HG02763 (cell line): ENCODE measurements around the gene METTL9.
A peak's percentile ranks its signal among the peaks of the same experiment; 100 is the strongest.
"Not testable (repeated sequence)": the region's sequence is repeated elsewhere in the genome, so short reads cannot be mapped to it uniquely, and the experiment has no call there.

Experiments used
- ATAC-seq: cut with Tn5 transposase; IDR thresholded peaks from one replicate; pipeline ENCODE4 v1.9.1; 2021; ENCODE audit warnings: mild to moderate bottlenecking, moderate library complexity; ENCODE audit not compliant: unreplicated experiment

METTL9 gene

DNA sequence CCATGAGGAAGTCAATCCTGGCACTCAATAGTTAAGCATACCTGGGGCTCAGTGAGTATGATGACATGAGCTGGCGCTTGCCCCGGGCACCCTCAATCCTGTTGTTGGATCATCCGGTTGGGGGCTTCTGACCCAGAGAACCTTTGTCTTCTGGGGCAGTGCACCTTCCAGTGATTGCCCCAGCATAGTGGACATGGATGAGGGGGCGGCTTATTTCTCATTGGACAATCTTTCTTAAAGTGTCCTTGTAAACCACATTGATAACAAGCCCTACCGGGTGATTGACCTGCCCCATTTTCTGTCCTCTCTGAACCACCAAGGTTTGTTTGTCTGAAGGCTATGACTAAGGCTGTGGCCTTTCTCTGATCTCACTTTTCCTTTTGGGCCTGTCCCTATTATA lies 34.8 kb downstream of the METTL9 start:
- no peak for ATAC-seq

DNA sequence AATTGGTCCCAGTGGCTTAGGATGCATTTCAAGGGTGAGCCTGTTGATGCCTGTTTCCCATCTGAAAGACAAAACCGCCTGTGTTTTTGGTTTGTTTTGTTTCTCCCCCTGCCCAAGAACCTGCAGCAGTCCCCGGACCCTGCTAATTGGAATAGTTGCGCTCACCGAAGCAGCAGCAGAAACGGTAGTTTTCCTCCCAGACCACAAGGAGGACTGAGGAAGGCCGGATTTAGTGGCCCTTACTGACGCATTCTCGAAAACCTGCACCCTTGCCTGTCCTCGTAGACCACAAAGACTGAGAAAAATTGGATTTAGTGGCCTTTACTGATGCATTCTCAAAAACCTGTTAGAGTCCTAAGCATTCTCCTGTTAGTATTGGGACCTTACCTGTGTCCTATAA lies 36.3 kb downstream of the METTL9 start:
- not testable (repeated sequence) for ATAC-seq

DNA sequence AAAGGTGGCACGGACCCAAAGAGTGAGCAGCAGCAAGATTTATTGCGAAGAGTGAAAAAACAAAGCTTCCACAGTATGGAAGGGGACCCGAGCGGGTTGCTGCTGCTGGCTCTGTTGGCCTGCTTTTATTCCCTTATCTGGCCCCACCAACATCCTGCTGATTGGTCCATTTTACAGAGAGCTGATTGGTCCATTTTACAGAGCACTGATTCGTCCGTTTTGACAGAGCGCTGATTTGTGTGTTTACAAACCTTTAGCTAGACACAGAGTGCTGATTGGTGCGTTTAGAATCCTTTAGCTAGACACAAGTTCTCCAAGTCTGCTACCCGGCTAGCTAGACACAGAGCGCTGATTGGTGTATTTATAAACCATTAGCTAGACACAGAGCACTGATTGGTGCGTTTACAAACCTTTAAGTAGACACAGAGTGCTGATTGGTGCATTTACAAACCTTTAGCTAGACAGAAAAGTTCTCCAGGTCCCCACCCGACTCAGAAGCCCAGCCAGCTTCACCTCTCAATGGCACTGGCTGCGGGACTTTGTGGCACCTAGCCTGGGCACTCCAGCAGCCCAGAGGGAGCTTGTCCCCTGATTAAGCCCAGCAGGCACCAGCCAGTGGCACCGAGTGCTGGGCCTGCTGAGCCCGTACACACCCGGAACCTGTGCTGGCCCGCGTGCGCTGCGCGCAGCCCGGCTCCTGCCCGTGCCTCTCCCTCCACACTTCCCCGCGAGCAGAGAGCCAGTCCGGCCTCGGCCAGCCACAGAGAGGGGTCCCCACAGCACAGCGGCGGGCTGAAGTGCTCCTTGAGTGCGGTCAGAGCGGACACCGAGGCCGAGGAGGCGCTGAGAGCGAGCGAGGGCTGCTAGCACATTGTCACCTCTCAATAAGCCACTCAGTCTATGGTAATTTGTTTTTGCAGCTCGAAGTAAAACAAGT lies 37.9 kb downstream of the METTL9 start:
- ATAC-seq, result no peak

DNA sequence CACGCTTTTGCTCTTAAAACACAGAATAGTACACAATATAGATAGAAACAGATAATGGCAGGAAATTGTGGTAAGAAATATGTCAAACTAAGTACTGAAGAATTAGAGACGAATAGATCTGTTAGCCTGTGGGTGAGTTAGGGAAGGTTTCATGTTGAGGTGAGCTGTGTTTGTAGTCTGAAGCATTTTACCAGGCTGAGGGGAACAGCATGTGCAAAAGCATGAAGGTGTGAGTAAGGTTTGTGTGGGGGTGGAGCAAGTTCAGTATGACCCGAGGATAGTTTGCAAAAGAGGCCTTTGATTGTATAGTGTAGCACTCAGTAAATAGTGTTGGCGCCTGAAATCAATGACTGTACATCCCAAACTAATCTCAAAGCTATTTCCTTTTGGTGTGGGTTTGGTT lies 39.2 kb downstream of the METTL9 start:
- no peak for ATAC-seq

DNA sequence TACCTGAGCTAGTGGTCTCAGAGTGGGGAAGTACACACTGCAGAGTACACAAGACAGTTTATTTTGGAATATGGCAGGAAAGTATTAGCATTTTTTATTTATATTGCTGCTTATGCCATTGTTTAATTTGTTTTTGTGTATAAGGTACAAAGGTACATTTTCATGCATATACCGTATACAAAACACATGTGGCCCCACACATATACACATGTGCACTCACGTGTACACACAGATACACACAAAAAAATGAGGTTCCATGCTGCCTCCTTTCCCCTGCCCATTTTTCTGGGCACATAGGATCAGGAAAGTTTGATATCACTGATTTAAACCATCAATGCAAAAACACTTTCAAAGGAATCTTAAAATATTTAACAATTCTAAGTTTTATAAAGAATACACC lies 40.1 kb downstream of the METTL9 start:
- no peak for ATAC-seq

DNA sequence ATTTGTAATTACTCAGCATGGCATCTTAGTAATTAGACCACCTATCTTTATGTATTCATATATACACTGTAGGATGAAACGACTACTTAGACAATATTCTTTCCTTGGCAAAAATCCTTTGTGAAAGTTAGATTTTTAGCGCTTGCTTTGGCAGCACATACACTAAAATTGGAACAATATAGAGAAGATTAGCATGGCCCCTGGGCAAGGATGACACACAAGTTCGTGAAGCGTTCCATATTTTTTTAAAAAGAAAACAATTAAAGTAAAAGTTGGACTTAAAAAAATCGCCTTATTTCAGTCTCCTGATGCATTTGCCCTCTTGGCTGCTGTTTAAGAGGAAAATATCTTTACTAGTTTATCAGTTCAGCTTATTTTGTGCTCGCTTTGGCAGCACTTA lies 42.5 kb downstream of the METTL9 start:
- no peak for ATAC-seq

DNA sequence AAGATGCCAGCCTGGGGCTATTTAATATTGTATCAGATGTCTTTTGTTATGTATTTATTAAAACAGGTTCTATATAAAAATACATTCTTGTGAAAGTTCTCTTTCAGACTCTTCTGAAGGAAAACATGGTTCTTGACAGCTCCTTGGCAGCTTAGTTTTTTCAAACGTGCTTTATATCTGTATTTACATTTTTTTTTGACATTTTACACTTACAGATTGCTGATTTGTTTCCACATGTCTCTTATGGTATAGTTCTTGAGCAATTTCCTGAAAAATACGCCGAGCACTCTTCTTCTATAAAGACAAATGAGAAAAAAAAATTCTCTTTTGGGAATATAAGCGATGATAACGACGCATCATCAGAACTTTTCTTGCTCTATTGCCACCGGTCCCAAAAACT lies 43.5 kb downstream of the METTL9 start:
- no peak for ATAC-seq

DNA sequence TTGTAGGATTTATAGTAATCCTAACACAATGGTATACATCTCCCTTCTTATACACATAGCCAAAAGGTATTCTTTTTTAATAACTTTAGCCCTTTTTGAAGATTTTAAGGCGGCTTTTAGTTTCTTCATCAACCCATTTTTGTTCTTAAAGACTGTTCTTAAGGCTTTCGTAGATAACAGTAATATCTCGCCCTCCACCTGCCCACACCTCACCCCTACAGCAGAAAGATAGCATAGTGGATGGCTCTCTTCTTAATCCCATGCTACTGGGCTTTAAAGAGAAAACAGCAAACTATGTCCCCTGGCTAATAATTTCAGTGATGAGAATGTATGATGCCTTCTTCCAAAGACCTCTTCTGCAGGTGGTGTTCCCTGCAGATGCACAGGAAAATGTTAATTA lies 44.4 kb downstream of the METTL9 start:
- ATAC-seq, result no peak

DNA sequence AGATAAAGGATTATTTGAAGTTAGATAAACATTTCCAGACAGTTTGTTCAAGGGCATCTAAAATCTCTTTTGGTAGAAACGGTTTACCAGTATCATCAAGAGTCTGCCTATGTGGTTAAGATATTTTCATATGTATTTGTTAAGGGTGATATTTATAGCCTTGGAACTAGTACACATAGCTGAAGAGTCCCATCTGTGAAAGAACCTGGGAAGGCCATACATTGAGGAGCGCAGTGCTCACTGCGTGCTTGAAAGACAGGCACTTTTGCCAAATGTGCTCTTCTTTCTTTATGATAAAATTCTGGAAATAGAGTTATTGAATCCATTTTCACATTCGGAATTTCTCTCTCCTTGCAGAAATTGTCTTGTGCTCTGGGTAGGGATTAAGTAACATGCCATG lies 45.3 kb downstream of the METTL9 start:
- ATAC-seq, result no peak

DNA sequence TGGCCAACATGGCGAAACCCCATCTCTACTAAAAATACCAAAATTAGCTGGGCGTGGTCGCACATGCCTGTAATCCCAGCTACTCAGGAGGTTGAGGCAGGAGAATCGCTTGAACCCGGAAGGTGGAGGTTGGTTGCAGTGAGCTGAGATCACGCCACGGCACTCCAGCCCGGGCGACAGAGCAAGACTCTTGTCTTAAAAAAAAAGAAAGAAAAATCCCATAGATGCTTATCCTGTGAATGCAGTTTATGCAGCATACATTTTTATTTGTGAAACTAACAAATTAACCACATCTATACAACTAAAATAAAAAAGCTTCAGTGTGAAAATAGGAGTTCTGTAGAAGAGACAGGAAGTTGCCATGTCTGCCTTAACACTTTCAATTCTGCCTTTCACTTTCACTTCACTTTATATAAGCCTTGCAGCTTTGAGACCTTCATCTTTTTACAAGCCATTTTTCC lies 45.9 kb downstream of the METTL9 start:
- ATAC-seq, result no peak

DNA sequence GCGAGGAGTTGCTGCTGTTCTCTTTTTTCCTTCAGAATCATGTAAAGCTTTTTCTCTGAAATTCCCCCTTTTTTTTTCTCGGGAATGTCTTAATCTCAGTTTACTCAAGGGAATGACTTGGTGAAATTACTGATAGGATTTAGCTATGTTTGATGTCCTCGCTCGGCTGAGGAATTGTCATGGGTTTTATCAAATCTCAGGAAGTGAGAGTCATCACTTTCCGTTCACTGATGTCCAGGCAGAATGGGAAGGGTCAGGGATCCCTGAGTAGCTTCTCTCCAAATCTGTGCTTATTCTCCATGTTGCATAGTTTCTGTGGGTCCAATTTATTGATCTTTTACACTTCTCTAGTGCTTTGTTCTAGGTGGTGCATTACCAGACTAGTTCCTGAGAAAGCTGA lies 46.7 kb downstream of the METTL9 start:
- no peak for ATAC-seq

DNA sequence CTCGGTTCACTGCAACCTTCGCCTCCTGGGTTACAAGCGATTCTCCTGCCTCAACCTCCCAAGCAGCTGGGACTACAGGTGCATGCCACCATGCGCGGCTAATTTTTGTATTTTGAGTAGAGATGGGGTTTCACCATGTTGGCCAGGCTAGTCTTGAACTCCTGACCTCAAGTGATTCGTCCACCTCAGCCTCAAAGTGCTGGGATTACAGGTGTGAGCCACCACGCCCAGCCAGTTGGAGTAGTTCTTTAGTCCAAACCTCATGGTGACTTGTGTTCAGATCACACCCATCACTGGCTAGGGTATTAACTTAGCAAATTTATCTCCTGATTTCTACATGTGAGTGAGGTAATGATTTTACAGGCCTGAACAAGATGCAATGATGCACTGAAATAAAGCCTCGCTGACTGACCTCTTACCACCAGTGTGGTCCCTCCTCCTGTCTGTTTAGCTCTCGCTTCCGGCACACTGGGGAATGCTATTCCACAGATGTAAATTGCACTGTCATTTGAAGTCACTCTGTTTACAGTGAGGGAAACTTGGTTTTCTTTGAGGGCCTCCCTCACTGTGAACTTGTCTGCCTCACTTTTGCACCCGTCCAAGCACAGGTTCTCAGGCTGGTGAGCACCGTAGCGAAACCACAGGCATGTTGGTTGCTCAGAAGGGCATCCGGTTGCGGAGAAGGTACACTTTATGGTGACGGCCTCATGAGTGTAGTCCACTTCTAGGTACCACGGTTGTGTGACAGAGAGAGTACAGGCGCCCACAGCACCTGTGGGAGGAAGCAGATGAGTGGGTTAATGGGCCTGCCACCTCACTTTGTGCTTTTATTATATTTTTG lies 47.6 kb downstream of the METTL9 start:
- ATAC-seq, result peak; percentile 90

DNA sequence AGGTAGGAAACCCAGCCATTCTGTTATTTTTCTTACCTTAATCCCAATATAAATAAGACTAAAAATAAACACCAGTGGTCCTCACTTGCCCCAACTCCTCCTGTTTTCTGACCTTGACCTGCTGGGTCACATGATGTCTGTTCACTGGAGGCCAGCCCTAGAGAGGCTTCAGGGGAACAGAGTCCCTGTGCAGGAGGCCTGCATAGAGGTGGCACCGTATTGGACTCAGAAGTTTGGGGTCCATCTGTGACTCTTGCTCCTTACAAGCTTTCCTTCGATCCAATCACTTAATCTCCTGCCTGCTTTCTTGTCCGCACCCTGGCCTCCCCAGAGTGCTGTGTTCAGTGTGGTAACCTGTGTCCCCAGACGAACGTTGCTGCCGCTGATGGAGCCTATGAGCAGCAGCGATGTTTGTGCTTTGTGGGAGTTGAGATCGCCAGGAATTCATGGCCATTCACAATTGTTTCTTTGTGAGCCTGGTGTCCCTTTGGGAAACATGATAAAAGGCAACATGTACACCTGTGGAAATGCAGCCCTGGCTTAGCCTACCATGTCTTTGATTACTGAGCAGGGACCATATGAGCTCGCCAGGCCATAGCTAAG lies 48.3 kb downstream of the METTL9 start:
- ATAC-seq, result no peak

DNA sequence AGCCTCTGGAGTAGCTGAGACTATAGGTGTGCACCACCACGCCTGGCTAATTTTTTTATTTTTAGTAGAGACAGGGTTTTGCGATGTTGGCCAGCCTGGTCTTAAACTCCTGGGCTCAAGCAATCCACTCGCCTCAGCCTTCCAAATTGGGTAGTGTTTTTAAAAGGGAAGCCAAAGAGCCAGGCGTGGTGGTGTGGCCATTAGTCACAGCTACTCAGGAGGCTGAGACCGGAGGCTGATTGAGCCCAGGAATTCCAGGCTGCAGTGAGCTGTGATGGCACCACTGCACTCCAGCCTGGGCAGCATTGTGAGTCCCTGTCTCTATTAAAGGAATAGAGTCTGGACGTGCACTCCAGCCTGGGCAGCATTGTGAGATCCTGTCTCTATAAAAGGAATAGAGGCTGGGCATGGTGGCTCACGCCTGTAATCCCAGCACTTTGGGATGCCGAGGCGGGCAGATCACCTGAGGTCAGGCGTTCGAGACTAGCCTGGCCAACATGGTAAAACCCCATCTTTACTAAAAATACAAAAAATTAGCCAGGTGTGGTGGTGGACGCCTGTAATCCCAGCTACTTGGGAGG lies 50.5 kb downstream of the METTL9 start:
- not testable (repeated sequence) for ATAC-seq

DNA sequence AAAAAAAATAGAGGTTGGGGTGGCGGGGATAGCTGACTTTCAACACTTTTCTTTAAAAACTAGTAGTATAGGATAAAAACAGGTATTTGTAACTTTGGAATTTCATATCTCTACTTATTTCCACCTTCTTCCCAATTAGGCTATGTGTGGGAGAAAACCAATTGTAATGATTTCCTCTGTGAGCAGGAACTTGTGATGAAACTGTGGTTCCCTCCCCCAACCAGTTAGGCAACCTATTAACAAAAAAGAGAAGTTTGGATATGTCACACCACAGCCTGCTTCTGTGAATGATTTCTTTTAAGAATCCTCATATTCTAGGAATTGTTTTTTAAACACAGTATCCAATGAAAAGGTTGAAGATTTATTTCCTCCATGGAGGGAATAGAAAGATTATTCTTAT lies 51.1 kb downstream of the METTL9 start:
- ATAC-seq, result no peak

DNA sequence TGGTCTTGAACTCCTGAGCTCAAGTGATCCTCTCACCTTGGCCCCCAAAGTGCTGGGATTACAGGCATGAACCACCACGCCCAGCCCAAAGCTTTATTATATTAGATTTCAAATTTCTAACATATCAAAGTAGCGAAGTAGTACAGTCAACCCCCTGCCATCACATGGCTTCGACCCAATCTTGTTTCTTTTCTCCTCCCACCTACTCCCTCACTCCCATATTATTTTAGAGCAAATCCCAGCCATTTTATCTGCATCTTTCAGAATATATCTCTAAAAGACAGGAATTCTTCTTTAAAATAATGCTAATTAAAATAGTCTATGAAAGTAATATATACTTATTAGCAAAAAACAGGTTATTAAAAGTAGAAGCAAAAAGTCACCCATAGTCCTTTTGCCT lies 52.1 kb downstream of the METTL9 start:
- ATAC-seq, result no peak

DNA sequence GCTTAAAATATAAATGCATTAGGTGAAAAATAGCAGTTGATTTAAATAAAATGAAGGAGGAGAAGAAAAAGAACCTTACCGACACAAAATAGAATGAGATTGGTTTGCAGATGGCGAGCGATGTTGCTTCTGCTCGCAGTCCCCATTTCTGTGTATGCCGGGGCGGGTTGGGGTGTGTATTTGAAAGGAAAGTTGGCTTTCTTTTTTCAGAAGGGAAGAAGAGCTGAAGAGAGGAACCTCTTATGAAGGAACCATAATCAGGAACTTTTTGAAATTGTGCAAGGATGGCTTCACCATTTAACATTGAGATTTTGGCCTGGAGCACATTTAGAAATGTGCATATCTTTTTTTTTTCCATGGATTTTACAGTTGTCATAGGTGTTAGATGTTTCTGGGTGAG lies 53.1 kb downstream of the METTL9 start, which contains the start of gene IGSF6:
IGSF6 (minus strand) TSS at position 156 of the 400 bp plus-strand sequence; CDS start at position 146, 10 bp downstream.
- ATAC-seq, result no peak

DNA sequence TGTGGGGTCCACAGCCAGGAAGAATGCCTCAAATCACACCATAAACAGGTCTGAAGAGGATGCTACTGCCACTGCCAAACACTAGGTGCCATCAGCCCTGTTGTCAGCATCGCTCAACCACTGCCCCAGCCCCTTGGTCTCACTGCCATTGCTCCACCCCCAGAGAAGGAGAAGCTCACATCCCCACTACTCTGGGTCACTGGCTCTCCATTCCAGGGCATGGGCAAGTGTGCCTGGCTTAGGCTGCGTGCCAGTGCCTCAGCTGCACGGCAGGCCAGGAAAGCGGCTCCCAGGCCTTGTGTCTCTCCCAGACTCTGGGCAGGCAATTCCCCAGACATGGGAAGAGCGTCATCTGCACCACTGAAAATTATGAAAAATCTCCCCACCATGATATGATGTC lies 54.2 kb downstream of the METTL9 start:
- ATAC-seq, result no peak

DNA sequence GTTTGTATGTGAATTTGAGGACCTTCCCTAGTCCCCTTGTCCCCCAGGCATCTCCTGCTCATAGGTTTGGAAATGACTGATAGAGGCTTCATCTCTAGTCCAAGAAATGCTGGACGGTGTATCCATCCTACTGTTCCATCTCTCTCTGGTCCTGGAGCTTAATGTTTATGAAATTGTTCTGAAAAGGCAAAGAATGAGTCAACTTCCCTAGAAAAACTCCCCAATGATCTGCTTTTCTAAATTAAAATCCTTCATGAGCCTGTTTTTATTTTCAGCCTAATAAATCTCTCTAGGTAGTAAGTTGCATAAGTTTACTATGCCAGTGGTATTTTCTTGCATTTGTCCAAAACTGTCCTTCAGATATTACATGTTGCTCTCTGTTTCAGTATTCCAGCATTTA lies 55.1 kb downstream of the METTL9 start:
- no peak for ATAC-seq

DNA sequence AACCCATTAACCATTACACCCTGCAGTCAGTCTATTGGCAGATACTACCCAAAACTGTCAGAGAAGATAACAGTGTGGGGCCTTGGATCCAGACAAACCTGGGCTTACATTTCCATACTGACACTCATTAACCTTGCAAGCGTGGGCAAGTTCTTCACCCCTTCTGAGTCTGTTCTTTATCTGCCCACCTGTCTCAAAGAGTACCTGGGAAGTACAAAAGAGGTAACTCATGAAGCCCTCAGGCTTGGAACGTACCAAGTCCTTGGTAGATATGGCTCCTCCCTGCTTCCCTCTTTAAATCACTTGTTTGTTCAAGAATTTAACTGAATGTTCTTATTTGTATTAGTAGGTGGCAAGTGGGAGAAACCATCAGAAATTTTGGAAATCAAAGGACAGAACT lies 55.5 kb downstream of the METTL9 start:
- no peak for ATAC-seq
